Activated effector memory CD4-positive, alpha-beta T cell treated with anti-CD3 and anti-CD28 coated beads, Interleukin-2, amount 50 U/mL, for 16 hours (primary cell): ENCODE data around the gene DPYSL3.
"Not testable (repeated sequence)": the region's sequence is repeated elsewhere in the genome, so short reads cannot be mapped to it uniquely, and the experiment has no call there.

Source experiments
- DNase-seq: peaks from one replicate; pipeline ENCODE4 v3.0.0-alpha.2; 2020

The DPYSL3 gene

GRCh38 chr5:147400126-147400809, 109.6 kb downstream of the DPYSL3 start:
- no peak for DNase-seq

GRCh38 chr5:147398860-147399259, 111.0 kb downstream of the DPYSL3 start:
- no peak for DNase-seq

GRCh38 chr5:147397616-147398015, 112.3 kb downstream of the DPYSL3 start:
- no peak for DNase-seq

DNA sequence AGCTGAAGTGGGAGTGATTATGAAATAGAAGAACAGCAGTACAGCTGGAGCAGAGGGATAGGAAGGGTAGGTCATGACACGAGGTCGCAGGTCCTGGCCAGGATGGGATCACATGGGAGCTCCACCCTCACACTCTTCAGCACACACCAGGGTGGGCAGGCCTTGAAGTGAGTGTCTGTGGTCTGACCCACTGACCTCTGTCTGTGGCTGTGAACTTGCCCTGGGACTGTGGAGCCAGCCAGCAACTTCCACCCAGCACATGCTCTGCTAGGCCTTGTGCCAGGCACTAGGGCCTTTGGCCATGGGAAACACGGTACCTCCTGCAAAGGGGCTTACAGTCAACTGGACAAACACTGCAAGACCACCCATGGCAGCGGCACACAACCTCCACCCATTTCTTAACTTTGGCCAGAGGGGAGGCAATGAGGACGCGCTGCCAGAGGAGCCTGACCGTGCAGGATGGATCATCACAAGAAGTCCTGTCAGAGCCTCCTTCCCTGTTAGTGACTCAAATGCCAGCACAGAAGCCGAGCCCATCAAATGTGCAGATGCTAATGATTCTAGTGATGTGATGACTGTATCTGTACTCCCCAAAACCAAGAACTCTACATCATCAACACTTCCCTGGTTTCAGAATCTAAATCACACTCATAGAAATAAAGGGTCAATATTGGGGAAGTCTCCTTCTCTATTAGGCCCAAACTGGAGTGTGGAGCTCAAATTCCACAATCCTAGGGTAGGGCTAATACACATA, 113.6 kb downstream of the DPYSL3 start:
- DNase-seq = no peak

DNA sequence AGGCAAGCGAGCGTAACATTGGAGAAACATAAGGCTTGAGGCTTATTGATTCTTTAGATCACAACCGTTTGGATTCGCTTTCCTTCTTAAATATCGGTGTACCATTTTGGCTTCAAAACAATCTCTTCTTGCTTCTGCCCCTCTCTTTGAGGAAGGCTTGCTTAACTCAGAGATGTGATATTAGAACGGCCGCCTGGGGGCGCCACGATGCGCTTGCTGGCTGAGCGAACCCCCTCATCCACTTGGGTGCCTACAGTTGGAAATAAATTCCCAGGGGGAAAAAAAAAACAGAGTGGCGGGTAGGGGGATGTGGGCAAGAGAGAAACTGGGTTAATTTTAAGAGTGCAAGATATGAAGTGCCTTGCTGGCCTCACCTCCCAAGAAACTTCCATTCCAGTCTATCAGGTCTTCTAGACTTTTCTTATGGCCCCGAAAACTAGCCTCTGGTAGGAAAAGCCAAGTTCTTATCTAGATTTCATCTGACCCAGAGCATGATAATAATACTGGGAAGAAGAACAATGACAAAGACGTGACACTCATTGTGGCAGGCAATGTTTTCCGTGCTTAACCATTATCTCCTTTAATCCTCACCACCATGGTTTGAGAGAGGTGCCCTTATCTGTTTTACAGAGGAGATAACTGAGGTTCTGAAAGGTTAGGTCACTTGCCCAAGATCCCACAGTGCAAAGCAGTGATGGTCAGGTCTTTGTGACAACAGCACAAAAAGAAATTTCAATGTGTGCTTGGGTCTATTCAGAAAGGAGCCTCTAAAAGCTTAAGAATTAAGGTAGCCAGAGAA, 115.8 kb downstream of the DPYSL3 start:
- DNase-seq = no peak

DNA sequence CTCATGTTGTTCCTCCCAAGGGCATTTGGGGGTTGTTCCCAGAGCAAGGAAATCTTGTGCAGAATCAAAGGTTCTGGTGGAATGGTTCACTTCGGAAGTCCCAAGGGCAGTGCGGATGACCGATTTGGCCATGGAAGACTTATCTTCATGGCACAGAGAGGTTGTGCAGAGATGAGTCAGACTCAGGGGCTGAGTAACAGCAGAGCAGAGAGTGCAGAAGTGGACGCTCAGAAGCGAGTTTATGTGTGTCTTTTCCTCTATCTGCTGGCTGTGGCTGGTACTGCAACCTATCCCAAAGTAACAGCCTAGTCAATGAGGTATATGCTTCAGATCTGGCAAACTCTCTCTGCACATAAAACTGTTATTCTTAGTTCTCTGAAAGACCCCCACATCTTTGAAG, 118.1 kb downstream of the DPYSL3 start:
- no peak for DNase-seq

GRCh38 chr5:147390654-147391225, 119.1 kb downstream of the DPYSL3 start:
- DNase-seq = no peak

DNA sequence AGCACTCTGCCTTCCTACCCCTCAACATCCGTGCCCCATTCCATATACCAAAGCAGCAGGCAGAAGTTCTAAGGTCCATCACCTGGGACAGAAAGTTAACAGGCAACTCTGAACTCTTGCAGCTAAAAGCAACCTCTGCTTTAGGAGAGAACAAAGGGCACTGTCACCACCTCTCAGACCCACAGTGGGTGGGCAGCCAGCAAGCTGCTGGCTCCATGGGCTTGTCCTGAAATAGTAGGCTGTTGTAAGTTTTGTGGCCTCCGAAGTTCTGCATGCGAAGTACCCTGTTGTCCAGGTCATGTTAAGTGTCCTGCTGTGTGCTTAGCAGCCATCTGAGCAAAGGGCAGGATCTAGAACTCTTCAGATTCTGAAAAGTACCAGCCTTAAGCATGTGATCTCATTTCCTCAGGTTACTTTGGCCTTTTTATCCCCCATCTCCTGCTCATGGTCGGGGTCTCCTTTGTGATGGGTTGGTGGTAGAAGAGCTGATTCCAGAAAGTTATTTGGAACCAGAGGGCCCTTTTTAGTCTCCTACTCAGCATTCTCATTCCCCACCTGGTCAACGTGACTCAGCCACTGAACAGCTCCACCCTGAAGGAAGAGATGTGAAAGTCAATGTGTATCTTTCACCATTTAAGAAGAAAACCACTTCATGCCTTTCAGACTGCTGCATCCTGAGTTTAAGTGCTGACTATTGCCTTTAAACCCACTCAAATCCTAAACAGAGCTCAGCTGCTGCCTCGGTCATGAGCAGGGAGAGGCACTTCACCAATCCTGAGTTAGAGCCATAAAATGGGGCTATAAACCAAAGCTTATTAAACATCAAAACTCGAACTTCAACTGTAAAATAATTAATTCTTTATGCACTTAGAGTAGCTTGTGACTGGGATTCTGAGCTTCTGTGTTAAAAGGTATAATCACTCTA, 121.4 kb downstream of the DPYSL3 start:
- no peak for DNase-seq

DNA sequence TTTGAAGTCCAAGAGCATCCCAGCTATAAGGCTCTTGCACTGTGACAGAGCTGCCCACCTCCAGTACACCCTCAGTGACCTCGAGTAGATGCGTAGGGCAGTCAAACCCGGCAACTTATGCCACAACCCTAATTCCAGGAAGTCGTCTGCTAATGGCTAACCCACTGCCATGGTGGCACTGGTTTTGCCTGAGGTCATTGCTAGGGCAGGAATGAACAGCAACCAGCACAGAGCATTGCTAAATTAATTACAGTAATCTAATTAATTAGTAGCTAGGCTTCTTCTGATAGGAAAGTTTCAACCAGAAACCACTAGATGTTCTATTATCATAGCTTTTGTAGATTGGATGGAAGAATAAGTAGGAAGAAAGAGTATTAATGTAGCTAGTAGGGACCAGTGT, 122.8 kb downstream of the DPYSL3 start:
- DNase-seq = no peak

GRCh38 chr5:147384346-147385193, 125.3 kb downstream of the DPYSL3 start:
- no peak for DNase-seq

DNA sequence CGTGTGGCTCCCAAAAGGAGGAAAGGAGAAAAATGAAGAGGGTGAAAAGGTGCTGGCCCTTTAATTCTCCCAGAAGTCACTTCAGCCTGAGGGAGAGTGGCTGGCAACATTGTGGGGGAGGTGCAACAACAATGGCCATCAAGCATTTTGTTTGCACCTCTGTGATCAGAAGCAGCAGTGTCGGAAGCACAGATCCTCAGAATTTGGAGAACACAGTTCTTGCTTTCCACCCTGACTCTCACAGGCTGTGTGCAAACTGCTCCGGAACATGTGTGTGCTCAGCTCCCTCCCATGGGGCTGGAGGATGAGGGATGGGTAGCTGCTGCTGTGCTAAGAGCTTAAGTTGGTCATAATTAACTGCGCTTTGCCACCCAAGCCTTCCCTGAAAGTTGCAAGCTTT, 127.1 kb downstream of the DPYSL3 start:
- DNase-seq = no peak

DNA sequence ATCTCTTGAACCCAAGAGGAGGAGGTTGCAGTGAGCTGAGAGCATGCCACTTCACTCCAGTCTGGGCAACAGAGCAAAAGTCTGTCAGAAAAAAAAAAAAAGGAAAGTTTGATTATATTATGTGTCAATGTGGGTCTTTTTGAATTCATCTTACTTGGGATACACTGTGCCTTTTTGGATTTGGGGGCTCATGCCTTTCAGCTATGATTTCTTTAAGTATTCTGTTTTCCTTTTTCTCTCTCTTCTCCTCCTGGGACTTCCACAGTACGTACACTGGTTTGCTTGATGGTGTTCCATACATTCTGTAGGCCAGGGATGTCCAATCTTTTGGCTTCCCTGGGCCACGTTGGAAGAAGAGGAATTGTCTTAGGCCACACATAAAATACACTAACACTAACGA, 128.3 kb downstream of the DPYSL3 start:
- DNase-seq = no peak

GRCh38 chr5:147377682-147378081, 132.2 kb downstream of the DPYSL3 start:
- no peak for DNase-seq

- no peak for DNase-seq
Observed at GRCh38 chr5:147375151-147375550, 134.7 kb downstream of the DPYSL3 start.

DNA sequence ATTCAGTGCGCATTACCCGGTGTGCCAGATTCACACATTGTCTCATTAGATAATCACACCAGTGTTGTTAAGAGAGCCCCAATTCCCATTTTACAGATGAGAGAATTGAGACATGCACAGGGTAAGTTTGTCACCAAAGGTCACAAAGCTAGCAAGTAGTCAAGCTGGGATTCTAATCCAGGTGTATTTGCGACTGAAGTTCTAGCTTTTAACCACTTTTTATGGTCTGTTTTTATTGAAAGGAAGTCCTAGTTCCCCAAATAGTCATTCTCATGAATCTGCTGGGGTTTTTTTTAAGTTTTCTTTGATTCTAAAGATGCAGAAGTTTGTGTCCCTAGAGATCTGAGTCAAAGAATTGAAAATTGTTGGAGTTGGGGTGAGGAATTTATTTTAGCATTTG, 136.5 kb downstream of the DPYSL3 start:
- no peak for DNase-seq

GRCh38 chr5:147372191-147372590, 137.7 kb downstream of the DPYSL3 start:
- DNase-seq = no peak

DNA sequence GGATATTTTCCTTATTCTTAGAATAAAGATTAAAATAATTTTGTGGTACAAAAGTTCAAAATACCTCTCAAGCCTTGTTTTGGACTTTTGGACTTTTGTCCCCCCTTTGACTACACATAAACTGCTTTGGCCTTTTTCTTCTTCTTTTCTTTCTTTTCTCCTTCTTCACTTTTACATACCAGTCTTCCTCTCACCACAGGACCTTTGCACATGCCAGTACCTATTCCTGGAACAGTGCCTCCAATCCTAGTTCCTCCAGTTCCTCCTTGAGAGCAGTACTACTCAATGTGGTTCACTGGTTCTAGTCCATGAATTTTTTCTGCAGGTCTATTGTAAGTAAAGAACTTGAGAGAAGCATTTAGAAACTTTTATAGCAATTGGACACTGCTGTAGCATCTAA, 138.6 kb downstream of the DPYSL3 start:
- no peak for DNase-seq

DNA sequence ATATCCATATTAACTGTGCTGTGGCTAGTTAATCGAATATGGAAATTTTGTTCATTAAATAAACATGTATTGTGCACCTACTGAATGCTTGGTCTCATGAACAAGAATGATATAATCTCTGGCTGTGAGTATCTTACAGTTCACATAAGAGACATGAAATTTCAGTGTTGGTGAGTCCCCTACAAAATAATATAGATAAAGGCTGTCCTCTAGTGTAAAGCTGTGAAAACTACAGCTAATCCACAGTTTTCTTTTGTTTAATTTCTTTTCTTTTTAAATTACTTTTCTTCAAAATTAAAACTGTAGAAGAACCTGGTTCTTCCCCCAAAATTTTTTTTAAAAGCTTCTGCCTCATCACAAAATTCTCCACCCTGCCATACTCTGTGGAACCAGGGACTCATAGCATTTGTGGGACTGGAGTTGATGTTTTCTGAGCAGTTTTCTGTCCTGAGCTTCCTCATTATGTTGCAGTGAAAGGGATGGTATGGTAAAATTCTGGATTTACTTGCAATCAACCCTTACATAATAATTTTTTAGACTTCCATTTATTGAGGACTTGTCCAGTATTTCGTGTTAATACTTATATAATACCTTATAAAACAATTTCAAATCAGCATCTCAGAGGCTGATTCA, 140.0 kb downstream of the DPYSL3 start:
- no peak for DNase-seq

DNA sequence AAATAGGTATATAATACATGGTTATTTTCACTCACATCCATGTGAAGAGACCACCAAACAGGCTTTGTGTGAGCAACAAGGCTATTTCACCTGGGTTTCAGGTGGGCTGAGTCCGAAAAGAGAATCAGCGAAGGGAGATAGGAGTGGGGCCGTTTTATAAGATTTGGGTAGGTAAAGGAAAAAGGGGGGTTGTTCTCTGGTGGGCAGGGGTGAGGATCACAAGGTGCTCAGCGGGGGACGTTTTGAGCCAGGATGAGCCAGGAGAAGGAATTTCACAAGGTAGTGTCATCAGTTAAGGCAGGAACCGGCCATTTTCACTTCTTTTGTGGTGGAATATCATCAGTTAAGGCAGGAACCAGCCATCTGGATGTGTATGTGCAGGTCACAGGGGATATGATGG, 142.5 kb downstream of the DPYSL3 start:
- not testable (repeated sequence) for DNase-seq

GRCh38 chr5:147361441-147362175, 148.3 kb downstream of the DPYSL3 start:
- no peak for DNase-seq
